ENCODE data around the gene PRKN. TPM values are rescaled to one million over a fixed set of nuclear protein-coding genes. Genes with fewer than 3 reads are reported as not detected.

Gene PRKN
- total RNA-seq, 1 experiment from 2014 or later, result 1.2 TPM

- no peak for TF ChIP-seq EZH2 (IDR thresholded peaks at IDR 0.05; ENCODE audit: borderline replicate concordance, low read depth, low read length, poor library complexity, severe bottlenecking)
- TF ChIP-seq, protein P1, sequence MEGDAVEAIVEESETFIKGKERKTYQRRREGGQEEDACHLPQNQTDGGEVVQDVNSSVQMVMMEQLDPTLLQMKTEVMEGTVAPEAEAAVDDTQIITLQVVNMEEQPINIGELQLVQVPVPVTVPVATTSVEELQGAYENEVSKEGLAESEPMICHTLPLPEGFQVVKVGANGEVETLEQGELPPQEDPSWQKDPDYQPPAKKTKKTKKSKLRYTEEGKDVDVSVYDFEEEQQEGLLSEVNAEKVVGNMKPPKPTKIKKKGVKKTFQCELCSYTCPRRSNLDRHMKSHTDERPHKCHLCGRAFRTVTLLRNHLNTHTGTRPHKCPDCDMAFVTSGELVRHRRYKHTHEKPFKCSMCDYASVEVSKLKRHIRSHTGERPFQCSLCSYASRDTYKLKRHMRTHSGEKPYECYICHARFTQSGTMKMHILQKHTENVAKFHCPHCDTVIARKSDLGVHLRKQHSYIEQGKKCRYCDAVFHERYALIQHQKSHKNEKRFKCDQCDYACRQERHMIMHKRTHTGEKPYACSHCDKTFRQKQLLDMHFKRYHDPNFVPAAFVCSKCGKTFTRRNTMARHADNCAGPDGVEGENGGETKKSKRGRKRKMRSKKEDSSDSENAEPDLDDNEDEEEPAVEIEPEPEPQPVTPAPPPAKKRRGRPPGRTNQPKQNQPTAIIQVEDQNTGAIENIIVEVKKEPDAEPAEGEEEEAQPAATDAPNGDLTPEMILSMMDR (conservative IDR thresholded peaks at IDR 0.05; ENCODE audit: low read depth, low read length), result no peak
- BruUV-seq (replicated peaks), result no TSS peak
- ChIA-PET POLR2A (ENCODE audit: low non-redundant PET) (no interaction called here), CTCF (no interaction called here)
- Histone ChIP-seq H3K9me3 (ENCODE audit: low read depth, low read length, poor library complexity, severe bottlenecking) (no peaks in the 10 kb centered on the region), H3K36me3 (ENCODE audit: insufficient read depth, low read length, poor library complexity, severe bottlenecking) (no peaks in the 10 kb centered on the region), H3K4me1 (ENCODE audit: insufficient read depth, low read length, poor library complexity, severe bottlenecking) (no peaks in the 10 kb centered on the region), H3K4me3 (ENCODE audit: low read depth, low read length, poor library complexity, severe bottlenecking) (no peak overlapping the region), H3K27me3 (replicated peaks; ENCODE audit: insufficient read depth, low read depth, low read length, poor library complexity) (no peaks in the 10 kb centered on the region), H3K27ac (ENCODE audit: low read depth, low read length, poor library complexity, severe bottlenecking) (no peak overlapping the region)
- DNase-seq (ENCODE audit: low spot score), result no peak
- intact Hi-C loops (cut with micrococcal nuclease; ENCODE audit: unreplicated experiment), result no loop called here
Observed at GRCh38 chr6:161583584-161583983, 1144.0 kb downstream of the PRKN start.

DNA sequence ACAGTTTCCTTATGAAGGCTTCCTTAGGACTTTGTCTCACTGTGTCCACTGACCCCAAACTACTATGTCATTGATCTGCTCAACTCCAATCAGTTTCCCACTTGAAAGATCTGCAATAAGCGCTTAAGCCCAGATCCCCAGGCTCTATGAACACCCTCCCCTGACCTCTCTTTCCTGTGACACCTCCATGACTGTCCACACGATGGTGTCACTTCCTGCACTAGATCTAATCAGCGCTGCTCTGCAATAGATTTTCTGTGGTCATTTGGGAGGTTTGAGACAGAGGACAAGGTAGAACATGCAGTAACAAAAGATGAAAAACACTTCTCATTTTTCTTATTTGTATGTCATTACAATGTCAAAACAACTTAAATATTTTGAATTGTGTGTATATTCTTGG is 1149.1 kb downstream of the PRKN start:
- no peak for DNase-seq (ENCODE audit: low spot score)
- ChIA-PET POLR2A (ENCODE audit: low non-redundant PET) (no interaction called here), CTCF (no interaction called here)
- BruUV-seq (replicated peaks), result no TSS peak
- TF ChIP-seq, protein P1 (conservative IDR thresholded peaks at IDR 0.05; ENCODE audit: low read depth, low read length), result no peak
- TF ChIP-seq EZH2 (IDR thresholded peaks at IDR 0.05; ENCODE audit: borderline replicate concordance, low read depth, low read length, poor library complexity, severe bottlenecking), result no peak
- no peak overlapping the region for H3K27ac ChIP-seq (ENCODE audit: low read depth, low read length, poor library complexity, severe bottlenecking)
- no peaks in the 10 kb centered on the region for H3K4me1 ChIP-seq (ENCODE audit: insufficient read depth, low read length, poor library complexity, severe bottlenecking)
- intact Hi-C loops (cut with micrococcal nuclease; ENCODE audit: unreplicated experiment), result no loop called here
- no peaks in the 10 kb centered on the region for H3K27me3 ChIP-seq (replicated peaks; ENCODE audit: insufficient read depth, low read depth, low read length, poor library complexity)
- no peaks in the 10 kb centered on the region for H3K36me3 ChIP-seq (ENCODE audit: insufficient read depth, low read length, poor library complexity, severe bottlenecking)
- no peak overlapping the region for H3K4me3 ChIP-seq (ENCODE audit: low read depth, low read length, poor library complexity, severe bottlenecking)
- H3K9me3 ChIP-seq (ENCODE audit: low read depth, low read length, poor library complexity, severe bottlenecking), result no peaks in the 10 kb centered on the region

GRCh38 chr6:161575523-161576254 is 1151.9 kb downstream of the PRKN start:
- Histone ChIP-seq H3K9me3 (ENCODE audit: low read depth, low read length, poor library complexity, severe bottlenecking) (no peaks in the 10 kb centered on the region), H3K27ac (ENCODE audit: low read depth, low read length, poor library complexity, severe bottlenecking) (no peak overlapping the region), H3K4me3 (ENCODE audit: low read depth, low read length, poor library complexity, severe bottlenecking) (no peak overlapping the region), H3K27me3 (replicated peaks; ENCODE audit: insufficient read depth, low read depth, low read length, poor library complexity) (no peaks in the 10 kb centered on the region), H3K4me1 (ENCODE audit: insufficient read depth, low read length, poor library complexity, severe bottlenecking) (no peaks in the 10 kb centered on the region), H3K36me3 (ENCODE audit: insufficient read depth, low read length, poor library complexity, severe bottlenecking) (no peaks in the 10 kb centered on the region)
- POLR2A ChIA-PET (ENCODE audit: low non-redundant PET), result no interaction called here
- no peak for TF ChIP-seq EZH2 (IDR thresholded peaks at IDR 0.05; ENCODE audit: borderline replicate concordance, low read depth, low read length, poor library complexity, severe bottlenecking)
- TF ChIP-seq, protein P1 (conservative IDR thresholded peaks at IDR 0.05; ENCODE audit: low read depth, low read length), result no peak
- BruUV-seq (replicated peaks), result no TSS peak
- CTCF ChIA-PET, result interaction anchor here (0.6 kb wide), 1 partner anchor 158 kb away, joined by 3 read pairs; no protein-coding TSS in a partner anchor
- intact Hi-C loops (cut with micrococcal nuclease; ENCODE audit: unreplicated experiment), result no loop called here
- DNase-seq (ENCODE audit: low spot score), result no peak

Data from A673 (cell line).